Spinal cord (tissue), 10 donors: Measurements from ENCODE around the gene NR1I3. TPM values are rescaled to one million over a fixed set of nuclear protein-coding genes. Genes with fewer than 3 reads are reported as not detected.

Source experiments
- DNase-seq, 6 donors: peaks; one replicate each; pipeline versions ENCODE4 v3.0.0 to v3.0.0-alpha.2; 2013 to 2015; ENCODE audit warnings: low spot score in 6 of 6, low read depth in 4 of 6
- H3K27ac ChIP-seq: one replicate; pipeline ENCODE4 v1.5.1; 2013; ENCODE audit warnings: low read depth, low read length, control low read depth
- H3K27me3 ChIP-seq: one replicate; pipeline ENCODE4 v1.6.1; 2013; ENCODE audit warnings: low read length; ENCODE audit not compliant: control insufficient read depth, insufficient read depth
- H3K36me3 ChIP-seq: one replicate; pipeline ENCODE4 v1.6.1; 2013; ENCODE audit warnings: low read length; ENCODE audit not compliant: control insufficient read depth, insufficient read depth
- H3K4me1 ChIP-seq: one replicate; pipeline ENCODE4 v1.6.1; 2013; ENCODE audit warnings: low read length; ENCODE audit not compliant: control insufficient read depth, insufficient read depth
- H3K4me3 ChIP-seq: one replicate; pipeline ENCODE4 v1.5.1; 2013; ENCODE audit warnings: low read depth, low read length, control low read depth
- H3K9me3 ChIP-seq: one replicate; pipeline ENCODE4 v1.6.1; 2013; ENCODE audit warnings: low read length; ENCODE audit not compliant: control insufficient read depth, insufficient read depth
- WGBS: methylation state at CpG from one replicate; pipeline ENCODE4 v1.1.5; 2013; ENCODE audit warnings: missing lambda C conversion rate; ENCODE audit not compliant: insufficient coverage; 5-methylcytosine and 5-hydroxymethylcytosine counted together
- long read RNA-seq, 4 donors: transcript quantifications; one replicate each; lab custom pipeline, GENCODE V29; 2026
- polyA plus RNA-seq, 2 donors: library from polyadenylated mRNA; unstranded; fragments of 120-200 nt; gene quantifications; one replicate each; pipeline ENCODE4 v1.2.1, GENCODE V29; 2013; ENCODE audit not compliant: insufficient read length in 2 of 2
- total RNA-seq, 2 donors: library from RNA; depleted of rRNA in 1 of 2; stranded (reverse); fragments of 120-200 nt in 1 of 2; fragments of >200 nt in 1 of 2; gene quantifications; one replicate each; pipeline versions ENCODE4 v1.2.3 to v1.2.4, GENCODE V29; 2013 to 2014
- donor health status: healthy.

Gene NR1I3, protein sequence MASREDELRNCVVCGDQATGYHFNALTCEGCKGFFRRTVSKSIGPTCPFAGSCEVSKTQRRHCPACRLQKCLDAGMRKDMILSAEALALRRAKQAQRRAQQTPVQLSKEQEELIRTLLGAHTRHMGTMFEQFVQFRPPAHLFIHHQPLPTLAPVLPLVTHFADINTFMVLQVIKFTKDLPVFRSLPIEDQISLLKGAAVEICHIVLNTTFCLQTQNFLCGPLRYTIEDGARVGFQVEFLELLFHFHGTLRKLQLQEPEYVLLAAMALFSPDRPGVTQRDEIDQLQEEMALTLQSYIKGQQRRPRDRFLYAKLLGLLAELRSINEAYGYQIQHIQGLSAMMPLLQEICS
- not detected for total RNA-seq
- polyA plus RNA-seq: 1 to 10 TPM; 4.2 to 5.9 TPM
- long read RNA-seq, donor 1: 0 reads
- long read RNA-seq, donor 2: 0 reads
- long read RNA-seq, donor 3, partial matches to known transcripts: 9 of 9 reads
- long read RNA-seq, donor 3, other reads (novel, unspliced or antisense): 0 of 9 reads
- long read RNA-seq, donor 4: 0 reads

GRCh38 chr1:161238039-161238473 lies at the start of gene NR1I3:
Gene NR1I3, minus strand, starts transcription at chr1:161238203. Its CDS starts 1,638 bp downstream, at chr1:161236565.
- 63% methylated on average over 3 of the region's 4 CpGs for WGBS
- DNase-seq: no peak
- no peaks in the 10 kb centered on the region for H3K36me3 ChIP-seq
- H3K9me3 ChIP-seq: no peaks in the 10 kb centered on the region
- no peaks in the 10 kb centered on the region for H3K4me1 ChIP-seq
- H3K27ac ChIP-seq: no peak within 1 kb of the TSS
- H3K4me3 ChIP-seq: no peak within 1 kb of the TSS
- H3K27me3 ChIP-seq: no peaks in the 10 kb centered on the region

GRCh38 chr1:161287482-161288054 lies 49.6 kb upstream of the NR1I3 start:
- no CpG with 5 or more reads among the region's 3 CpGs for WGBS
- Histone ChIP-seq H3K9me3 (no peaks in the 10 kb centered on the region), H3K4me1 (no peaks in the 10 kb centered on the region), H3K36me3 (no peaks in the 10 kb centered on the region), H3K27me3 (no peaks in the 10 kb centered on the region), H3K27ac (no peak overlapping the region), H3K4me3 (no peak overlapping the region)
- DNase-seq: no peak

DNA sequence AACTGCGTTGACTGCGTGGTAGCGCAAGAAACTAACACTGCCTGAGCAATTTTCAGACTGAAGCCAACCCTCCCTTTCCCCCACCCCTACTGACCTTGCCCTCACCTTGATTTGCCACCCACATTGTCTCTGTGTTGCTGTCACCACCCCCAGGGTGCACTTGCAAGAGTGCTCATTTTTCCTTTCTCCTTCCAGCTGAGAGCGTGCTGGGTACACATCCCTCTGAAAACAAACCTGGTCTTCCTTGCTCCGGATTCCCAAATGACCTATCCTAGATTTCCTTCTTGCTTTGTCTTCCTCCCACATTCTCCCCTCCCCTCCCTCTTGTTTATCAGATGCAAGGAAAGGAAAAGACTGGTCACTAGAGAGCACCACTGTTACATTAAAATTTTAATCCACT lies 47.5 kb upstream of the NR1I3 start:
- Histone ChIP-seq H3K9me3 (no peaks in the 10 kb centered on the region), H3K4me3 (no peak overlapping the region), H3K4me1 (no peaks in the 10 kb centered on the region), H3K27me3 (no peaks in the 10 kb centered on the region), H3K36me3 (no peaks in the 10 kb centered on the region), H3K27ac (no peak overlapping the region)
- DNase-seq: peak in 1 of 6 donors; percentile 58
- 40% methylated on average over 2 of the region's 5 CpGs for WGBS

- Histone ChIP-seq H3K4me3 (no peak overlapping the region), H3K9me3 (no peaks in the 10 kb centered on the region), H3K36me3 (no peaks in the 10 kb centered on the region), H3K4me1 (no peaks in the 10 kb centered on the region), H3K27me3 (no peaks in the 10 kb centered on the region), H3K27ac (no peak overlapping the region)
- no peak for DNase-seq
- no CpG with 5 or more reads among the region's 2 CpGs for WGBS
Measured at GRCh38 chr1:161285113-161285512, 47.1 kb upstream of the NR1I3 start.

- H3K27ac ChIP-seq: no peak overlapping the region
Measured at GRCh38 chr1:161282991-161283390, 45.0 kb upstream of the NR1I3 start.

DNA sequence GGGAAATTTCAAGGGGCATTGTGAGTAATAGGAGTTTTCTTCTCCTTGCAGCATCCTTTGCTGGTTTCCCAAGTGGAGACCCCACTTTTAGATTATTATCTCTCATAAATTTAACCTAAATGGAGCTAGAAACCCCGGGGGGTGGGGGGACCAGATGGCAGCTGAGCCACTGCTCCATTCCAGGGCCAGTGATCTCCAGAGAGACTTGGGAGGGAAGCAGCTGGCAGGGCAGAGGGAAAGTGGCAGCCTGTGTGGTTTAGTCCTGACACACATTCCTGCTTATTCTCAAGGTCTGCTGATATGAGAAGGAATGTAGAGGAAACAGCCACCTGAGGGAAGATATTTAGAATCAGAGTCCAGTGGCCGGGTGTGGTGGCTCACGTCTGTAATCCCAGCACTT lies 36.9 kb upstream of the NR1I3 start:
- no peaks in the 10 kb centered on the region for H3K27me3 ChIP-seq
- H3K36me3 ChIP-seq: no peaks in the 10 kb centered on the region
- no peak overlapping the region for H3K4me3 ChIP-seq
- H3K9me3 ChIP-seq: no peaks in the 10 kb centered on the region
- no peak overlapping the region for H3K27ac ChIP-seq
- H3K4me1 ChIP-seq: no peaks in the 10 kb centered on the region
- DNase-seq: peak in 1 of 6 donors; percentile 57
- whole genome bisulfite sequencing: 17% methylated on average over 1 of the region's 3 CpGs

More at GRCh38 chr1:161282991-161283390, 45.0 kb upstream of the NR1I3 start:
- Histone ChIP-seq H3K4me3 (no peak overlapping the region), H3K9me3 (no peaks in the 10 kb centered on the region), H3K36me3 (no peaks in the 10 kb centered on the region), H3K27me3 (no peaks in the 10 kb centered on the region), H3K4me1 (no peaks in the 10 kb centered on the region)
- WGBS: no CpG with 5 or more reads among the region's 1 CpG
- no peak for DNase-seq

DNA sequence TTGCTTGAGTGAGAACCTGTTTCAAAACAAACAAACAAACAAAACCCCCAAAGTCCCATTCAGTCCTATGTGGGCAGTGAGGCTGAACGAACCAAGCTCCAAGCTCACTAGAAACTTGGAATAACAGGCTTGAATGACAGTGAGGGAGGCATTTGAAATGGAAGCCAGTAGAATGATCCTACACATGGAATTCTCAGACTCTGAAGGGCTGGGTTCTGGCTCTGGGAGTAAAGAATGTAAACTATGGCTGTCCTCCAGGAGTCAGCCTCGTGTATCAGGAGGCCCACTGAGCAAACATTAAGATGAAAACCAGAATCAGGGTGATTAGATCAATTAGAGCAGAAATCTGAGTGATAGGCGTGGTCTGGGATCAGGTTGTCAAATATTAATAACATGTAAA lies 35.4 kb upstream of the NR1I3 start:
- DNase-seq: no peak
- WGBS: 42% methylated on average over 1 of the region's 3 CpGs
- H3K4me1 ChIP-seq: no peaks in the 10 kb centered on the region
- no peaks in the 10 kb centered on the region for H3K9me3 ChIP-seq
- H3K27ac ChIP-seq: no peak overlapping the region
- no peaks in the 10 kb centered on the region for H3K27me3 ChIP-seq
- no peak overlapping the region for H3K4me3 ChIP-seq
- H3K36me3 ChIP-seq: no peaks in the 10 kb centered on the region

DNA sequence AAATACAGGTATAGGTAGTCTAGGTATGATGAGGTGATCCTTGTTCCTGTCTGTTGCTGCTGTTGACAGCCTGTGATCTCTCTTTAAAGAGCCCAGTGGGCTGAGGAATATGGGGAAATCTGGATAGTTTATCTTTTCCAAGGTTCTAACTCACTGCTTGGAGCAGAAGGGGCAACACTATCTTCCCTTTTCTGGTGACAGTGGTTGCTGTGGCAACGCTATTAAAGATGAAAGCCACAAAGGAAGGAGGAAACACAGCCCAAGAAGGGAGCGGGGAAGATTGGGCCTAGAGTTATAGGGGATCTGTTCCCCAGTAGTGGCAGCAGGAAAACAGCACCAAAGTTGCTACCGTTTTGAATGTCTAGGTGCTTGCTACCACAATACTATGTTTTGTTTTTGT lies 29.3 kb upstream of the NR1I3 start:
- 32% methylated on average over 2 of the region's 3 CpGs for WGBS
- H3K27ac ChIP-seq: no peak overlapping the region
- H3K27me3 ChIP-seq: no peaks in the 10 kb centered on the region
- H3K9me3 ChIP-seq: no peaks in the 10 kb centered on the region
- peaks cover 3% of the 10 kb centered on the region for H3K4me1 ChIP-seq
- no peaks in the 10 kb centered on the region for H3K36me3 ChIP-seq
- peak in 1 of 6 donors; percentile 60 for DNase-seq
- H3K4me3 ChIP-seq: no peak overlapping the region

DNA sequence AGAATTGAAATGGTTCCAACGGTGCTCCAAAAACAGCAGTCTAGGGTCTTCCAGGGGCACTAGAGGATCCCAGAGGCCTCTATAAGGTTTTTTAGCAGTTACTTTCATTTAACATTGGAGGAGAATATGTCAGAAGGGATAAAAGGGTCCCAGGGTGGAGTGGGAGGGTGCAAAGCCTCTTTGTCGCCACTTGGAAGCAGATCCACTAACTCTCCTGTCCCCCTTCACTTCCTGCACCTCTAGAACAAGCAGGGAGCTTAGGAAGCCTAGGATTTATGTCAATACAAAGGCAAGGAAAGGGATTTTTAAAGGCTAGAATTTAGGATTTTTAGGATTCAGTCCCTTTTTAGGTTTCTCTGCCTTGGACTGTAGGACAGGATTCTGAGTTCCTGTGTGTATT lies 28.8 kb upstream of the NR1I3 start:
- peak in 1 of 6 donors; percentile 46 for DNase-seq
- no peak overlapping the region for H3K27ac ChIP-seq
- H3K27me3 ChIP-seq: no peaks in the 10 kb centered on the region
- no peaks in the 10 kb centered on the region for H3K36me3 ChIP-seq
- H3K4me3 ChIP-seq: no peak overlapping the region
- no peaks in the 10 kb centered on the region for H3K9me3 ChIP-seq
- WGBS: 20% methylated on average over 1 of the region's 2 CpGs
- peaks cover 3% of the 10 kb centered on the region for H3K4me1 ChIP-seq
